GM21423 (cell line): ENCODE measurements around the gene TAMALIN.

Source experiments
- ATAC-seq: cut with Tn5 transposase; IDR thresholded peaks from one replicate; pipeline ENCODE4 v1.9.1; 2021; ENCODE audit warnings: mild to moderate bottlenecking, moderate library complexity; ENCODE audit not compliant: unreplicated experiment

TAMALIN gene

GRCh38 chr12:52011602-52012214 lies 5.0 kb downstream of the TAMALIN start:
- no peak for ATAC-seq

- ATAC-seq: no peak
These were observed 7.0 kb downstream of the TAMALIN start for GRCh38 chr12:52013626-52014310.

- ATAC-seq: no peak
These were observed 8.1 kb downstream of the TAMALIN start for GRCh38 chr12:52014567-52015530.

GRCh38 chr12:52015532-52016041 lies 8.8 kb downstream of the TAMALIN start:
- ATAC-seq: no peak

DNA sequence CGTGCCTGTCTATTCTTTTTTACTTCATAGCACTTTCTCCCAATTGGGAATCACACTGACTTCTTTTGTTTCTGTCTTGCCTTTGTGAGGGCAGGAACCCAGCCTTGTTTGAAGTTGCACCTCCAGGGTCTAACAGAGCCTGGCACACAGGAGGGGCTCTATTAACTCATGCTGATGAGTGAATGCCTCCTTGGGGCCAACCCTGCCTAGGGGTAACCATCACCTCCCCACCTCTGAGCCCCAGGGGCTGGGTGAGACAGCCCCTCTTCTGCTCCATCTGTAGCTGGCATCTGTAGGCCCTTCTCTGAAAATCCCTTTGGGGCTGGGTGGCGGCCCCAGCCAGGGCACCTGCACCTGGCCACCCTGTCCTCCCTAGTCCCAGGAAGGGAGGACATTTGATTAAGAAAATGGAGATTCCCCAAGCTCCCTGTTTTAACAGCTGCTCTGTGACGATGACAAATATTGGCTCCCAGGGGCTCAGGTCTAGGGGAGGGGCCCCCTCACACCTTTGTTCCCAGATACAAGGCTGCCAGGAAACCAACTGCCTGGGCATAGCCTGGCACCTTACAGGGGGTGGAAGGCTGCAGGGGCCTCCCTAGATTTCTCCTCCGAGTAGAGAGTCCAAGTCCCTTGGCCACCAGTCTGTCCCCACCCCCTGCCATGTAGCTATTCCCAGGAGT lies 11.8 kb downstream of the TAMALIN start:
- no peak for ATAC-seq

DNA sequence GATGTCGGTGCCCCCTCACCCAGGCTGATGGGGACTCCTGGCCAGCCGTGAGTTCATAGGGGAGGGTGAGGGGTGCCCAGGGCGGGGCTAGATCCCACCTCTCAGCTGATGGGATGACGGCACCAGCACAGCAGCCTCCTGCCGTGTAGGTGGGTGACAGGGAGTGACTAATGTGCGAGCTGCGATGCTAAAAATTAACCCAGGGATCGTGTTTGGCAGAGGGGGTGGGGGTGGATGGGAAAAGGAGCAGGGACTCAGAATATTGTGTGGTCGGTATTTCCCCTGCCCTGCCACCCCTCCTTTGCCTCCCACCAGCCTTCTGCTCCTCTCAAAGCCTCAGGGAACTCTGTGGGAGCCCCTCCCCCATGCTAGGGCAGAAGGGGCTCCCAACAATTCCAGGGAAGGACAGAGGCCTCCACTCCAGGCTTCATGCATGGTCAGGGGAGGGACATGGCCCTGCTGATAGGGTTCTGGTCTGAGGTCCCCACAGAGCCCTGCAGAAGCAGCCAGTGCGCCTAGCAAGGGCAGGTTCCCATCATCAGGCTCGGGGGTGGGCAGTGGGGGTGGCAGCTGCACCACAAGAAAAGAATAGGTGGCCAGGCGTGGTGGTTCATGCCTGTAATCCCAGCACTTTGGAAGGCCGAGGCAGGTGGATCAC lies 12.5 kb downstream of the TAMALIN start:
- ATAC-seq: no peak

DNA sequence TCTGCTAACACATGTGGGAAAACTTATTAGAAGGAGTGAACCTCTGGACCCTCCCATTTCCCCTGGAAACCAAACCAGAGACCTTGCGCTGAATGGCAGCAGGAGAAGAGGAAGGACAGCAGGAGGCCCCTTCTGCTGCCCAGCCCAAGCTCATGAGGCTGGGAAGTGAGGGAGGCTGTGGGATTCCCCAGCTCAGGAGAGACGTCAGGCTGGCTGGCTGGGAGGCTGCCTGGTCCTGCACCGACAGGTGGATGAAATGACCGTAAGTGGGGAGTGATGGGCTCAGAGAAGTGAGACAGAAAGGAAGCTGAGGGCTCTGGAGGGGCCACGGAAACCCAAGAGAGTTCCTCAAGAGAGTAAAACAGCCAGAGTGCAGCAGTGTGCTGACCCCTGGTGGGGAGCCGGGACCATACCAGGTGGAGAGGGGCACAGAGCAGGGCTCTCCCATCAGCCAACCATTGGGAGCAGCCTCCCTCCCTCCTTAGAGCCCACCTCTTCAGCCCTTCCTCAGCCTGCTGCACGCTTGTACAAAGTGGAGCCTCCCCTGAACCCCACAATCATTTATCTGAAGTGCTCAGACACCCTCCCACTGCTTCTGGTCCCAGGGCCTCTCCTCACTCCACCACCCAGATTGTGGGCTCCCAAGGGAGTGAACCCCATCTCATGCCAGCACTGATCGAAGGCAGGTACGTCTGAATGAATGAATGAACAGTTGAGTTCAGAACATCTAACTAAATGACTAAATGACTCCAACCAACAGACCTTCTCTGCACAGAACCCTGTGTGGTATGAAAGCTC lies 14.0 kb downstream of the TAMALIN start:
- ATAC-seq: no peak

DNA sequence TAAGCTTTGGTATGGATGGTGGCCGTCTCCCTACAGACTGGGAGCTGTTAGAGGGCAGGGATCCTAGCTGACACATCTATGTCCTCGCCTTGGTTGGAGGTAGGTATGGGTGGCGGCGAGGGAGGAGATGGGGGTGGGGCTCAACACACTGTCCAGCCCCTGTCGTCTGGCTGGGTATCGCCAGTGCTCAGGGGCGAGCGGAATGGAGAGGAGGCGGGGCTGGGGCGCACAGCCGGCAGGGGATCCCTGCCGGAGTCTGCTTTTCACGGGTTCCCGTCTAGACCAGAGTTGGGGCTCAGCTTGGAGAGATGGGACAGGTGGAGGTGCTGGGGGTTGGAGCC lies 16.1 kb downstream of the TAMALIN start:
- no peak for ATAC-seq

DNA sequence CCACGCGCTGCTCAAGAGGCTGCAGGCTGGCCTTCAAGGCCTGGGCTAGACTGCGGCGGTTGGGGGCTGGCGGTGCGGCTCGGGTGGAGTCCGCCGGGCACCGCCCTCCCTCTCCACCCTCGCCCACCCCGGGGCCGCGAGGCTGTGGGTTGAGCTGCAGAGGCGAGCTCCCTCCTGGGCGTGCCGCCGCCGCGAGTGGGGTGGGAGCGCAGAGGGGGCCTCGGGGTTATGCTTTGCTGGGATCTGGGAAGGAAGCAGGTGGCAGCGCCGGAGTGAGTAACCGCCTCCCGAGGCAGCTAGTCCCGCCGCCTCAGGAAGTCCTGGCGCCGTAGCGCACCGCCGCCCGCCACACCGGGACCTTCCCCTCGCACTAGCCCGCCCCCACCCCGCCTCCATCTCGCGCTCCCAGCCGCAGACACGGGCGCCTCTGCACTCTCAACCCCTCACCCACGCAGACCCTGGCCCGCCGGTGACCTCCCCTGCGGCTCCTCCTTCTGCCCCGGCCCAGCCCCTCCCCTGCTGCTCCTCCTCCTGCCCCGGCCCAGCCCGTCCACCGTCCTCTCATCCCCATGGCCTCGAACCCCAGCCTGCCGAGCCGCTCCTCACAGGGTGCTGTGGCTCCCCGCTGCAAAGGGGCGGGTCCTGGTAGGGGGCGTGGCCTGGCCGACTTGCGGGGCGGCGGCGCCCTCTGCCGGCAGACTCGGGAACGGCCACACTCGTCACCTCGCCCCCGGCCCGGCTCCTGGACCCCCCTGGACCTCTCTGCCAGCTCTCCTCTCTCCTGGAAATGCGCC lies 16.6 kb downstream of the TAMALIN start:
- ATAC-seq: peak; percentile 44

DNA sequence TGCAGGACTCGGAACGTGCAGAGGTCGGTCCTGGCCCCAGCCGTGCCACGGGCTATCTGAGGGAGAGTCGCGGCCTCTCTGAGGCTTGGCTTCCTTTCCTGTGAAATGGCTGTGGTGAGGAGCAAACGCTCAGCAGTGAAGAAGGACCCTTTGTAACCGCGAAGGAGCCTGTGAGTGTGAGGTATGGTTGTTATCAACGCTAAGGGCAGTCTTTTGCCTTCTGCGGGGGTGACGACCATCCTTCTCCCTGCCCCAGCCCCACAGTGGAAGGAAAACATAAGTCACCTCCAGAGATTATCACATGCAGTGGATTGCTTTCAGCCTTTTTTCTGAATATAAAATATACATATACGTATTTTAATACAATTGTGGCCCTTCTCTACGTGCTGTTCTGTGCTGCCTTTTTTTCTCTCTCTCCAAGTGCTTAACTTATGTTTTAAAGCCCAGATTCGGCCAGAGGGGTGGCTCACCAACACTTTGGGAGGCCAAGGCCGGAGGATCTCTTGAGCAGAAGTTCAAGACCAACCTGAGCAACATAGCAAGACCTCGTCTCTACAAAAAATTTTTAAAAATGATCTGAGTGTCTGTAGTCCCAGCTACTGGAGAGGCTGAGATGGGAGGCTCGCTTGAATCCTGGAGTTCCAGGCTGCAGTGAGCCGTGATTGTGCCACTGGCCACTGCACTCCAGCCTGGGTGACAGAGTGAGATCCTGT lies 17.4 kb downstream of the TAMALIN start:
- ATAC-seq: no peak

GRCh38 chr12:52024845-52025230 lies 18.1 kb downstream of the TAMALIN start:
- ATAC-seq: no peak

- no peak for ATAC-seq
These were observed 19.5 kb downstream of the TAMALIN start for GRCh38 chr12:52026263-52026662.

DNA sequence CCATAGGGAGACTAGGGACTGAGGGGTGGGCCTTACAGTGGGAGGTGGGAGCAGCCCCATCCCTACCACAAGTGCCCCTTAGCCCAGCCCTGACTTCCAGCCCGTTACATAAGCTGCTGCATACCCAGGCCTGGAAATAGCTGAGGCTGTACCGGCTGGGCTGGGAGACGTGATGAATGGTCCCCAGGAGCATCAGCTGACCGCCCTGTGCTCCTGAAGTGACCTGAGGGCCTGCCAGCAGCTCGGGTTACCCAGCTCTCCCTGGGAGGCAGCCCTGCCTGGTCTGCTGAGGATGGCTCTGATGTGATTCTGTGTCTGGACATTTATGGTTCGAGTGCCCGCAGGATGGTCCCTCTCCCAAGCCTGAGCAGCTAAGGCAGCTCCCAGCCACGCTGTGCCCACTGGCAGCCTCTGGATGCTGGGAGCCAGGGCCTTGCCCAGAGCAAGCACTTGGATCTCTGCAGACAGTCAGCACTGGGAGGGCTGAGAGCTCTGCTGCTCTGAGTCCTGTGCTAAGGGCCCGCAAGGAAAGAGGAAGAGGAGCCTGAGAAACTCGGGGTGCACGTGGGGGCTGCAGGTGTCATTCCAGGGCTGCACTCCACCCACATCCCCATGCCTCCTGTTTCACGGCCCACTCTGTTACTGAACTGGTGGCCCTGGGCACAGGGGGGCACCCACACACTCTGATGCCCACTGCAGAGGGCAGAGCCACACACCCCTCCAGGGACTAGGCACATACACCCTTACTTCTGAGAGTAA lies 20.5 kb downstream of the TAMALIN start:
- no peak for ATAC-seq

DNA sequence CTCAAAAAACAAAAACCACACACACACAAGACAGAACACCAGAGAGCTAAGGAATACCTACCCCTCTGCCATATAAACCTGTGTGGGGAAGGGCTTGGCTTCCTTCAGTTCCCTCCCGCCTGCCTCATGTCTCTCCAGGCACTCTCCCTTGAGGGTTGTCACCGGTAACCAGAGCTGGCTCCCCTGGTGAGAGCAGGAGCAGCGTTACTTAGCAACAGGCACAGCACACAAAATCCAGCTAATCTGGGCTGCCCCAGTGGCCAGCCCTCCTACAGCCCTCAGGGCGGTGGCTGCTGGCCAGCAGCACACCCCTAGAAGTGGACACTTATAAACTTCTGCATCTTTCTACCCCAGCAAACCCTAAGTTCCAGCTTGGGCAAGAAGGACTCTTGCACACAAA lies 22.9 kb downstream of the TAMALIN start:
- no peak for ATAC-seq

GRCh38 chr12:52032446-52032803 lies 25.7 kb downstream of the TAMALIN start:
- no peak for ATAC-seq

GRCh38 chr12:52032804-52033445 lies 26.2 kb downstream of the TAMALIN start:
- ATAC-seq: peak; percentile 89
